Right atrium auricular region (tissue), 2 donors: ENCODE measurements around the gene E2F6. TPM values are rescaled to one million over a fixed set of nuclear protein-coding genes. Genes with fewer than 3 reads are reported as not detected.

Experiments used
- DNase-seq: peaks from one replicate; pipeline ENCODE4 v3.0.0-alpha.2; 2019; ENCODE audit warnings: low spot score
- H3K27ac ChIP-seq, 2 donors: fragments of 200-600 bp; sonication (generic); 1 replicate in 1 of 2; 2 replicates in 1 of 2; pipeline ENCODE4 v1.5.1; 2016 to 2019
- H3K27me3 ChIP-seq, 2 donors: fragments of 200-600 bp; sonication (generic); one replicate each; pipeline versions ENCODE4 v1.5.1 to v1.6.0; 2017 to 2019
- H3K36me3 ChIP-seq: fragments of 200-600 bp; sonication (generic); one replicate; pipeline ENCODE4 v1.5.1; 2016
- H3K4me1 ChIP-seq, 2 donors: fragments of 200-600 bp; sonication (generic); one replicate each; pipeline versions ENCODE4 v1.5.1 to v1.6.0; 2017 to 2019
- H3K4me3 ChIP-seq, 2 donors: fragments of 200-600 bp; sonication (generic); 1 replicate in 1 of 2; 2 replicates in 1 of 2; pipeline ENCODE4 v1.5.1; 2017 to 2019; ENCODE audit warnings: mild to moderate bottlenecking in 1 of 2, moderate library complexity in 1 of 2
- H3K9me3 ChIP-seq, 2 donors: fragments of 200-600 bp; sonication (generic); one replicate each; pipeline ENCODE4 v1.5.1; 2019
- CTCF ChIP-seq, 2 donors: fragments of 200-600 bp; sonication (generic); IDR thresholded peaks; one replicate each; pipeline ENCODE4 v1.5.1; 2019; ENCODE audit warnings: antibody characterized with exemption in 2 of 2
- total RNA-seq, 2 donors: library from RNA; depleted of rRNA; stranded (reverse); fragments of >200 nt; gene quantifications; one replicate each; pipeline ENCODE4 v1.1.0, GENCODE V29; 2016

The E2F6 gene
- total RNA-seq, 2 donors from 2014 or later, result 19.1 to 20.2 TPM

- H3K4me3 ChIP-seq, result no peak overlapping the region
- H3K4me1 ChIP-seq, result peaks cover 0 to 35% of the 10 kb centered on the region in 2 donors
- no peak overlapping the region for H3K27ac ChIP-seq
- no peak for DNase-seq
- peaks cover 29% of the 10 kb centered on the region for H3K36me3 ChIP-seq
- no peaks in the 10 kb centered on the region for H3K9me3 ChIP-seq
- no peak for TF ChIP-seq CTCF (IDR thresholded peaks at IDR 0.05)
- no peaks in the 10 kb centered on the region for H3K27me3 ChIP-seq
Measured at GRCh38 chr2:11456251-11456650, 9.7 kb downstream of the E2F6 start.

- peaks cover 43% of the 10 kb centered on the region for H3K36me3 ChIP-seq
- no peak for DNase-seq
- no peaks in the 10 kb centered on the region for H3K27me3 ChIP-seq
- H3K9me3 ChIP-seq, result no peaks in the 10 kb centered on the region
- peaks cover 0 to 22% of the 10 kb centered on the region in 2 donors for H3K4me1 ChIP-seq
- H3K27ac ChIP-seq, result no peak overlapping the region
- TF ChIP-seq CTCF (IDR thresholded peaks at IDR 0.05), result no peak
- no peak overlapping the region for H3K4me3 ChIP-seq
Measured at GRCh38 chr2:11454824-11455223, 11.1 kb downstream of the E2F6 start.

- Histone ChIP-seq H3K27me3 (no peaks in the 10 kb centered on the region), H3K27ac (no peak overlapping the region), H3K36me3 (peaks cover 64% of the 10 kb centered on the region), H3K9me3 (no peaks in the 10 kb centered on the region), H3K4me1 (peaks cover 0 to 3% of the 10 kb centered on the region in 2 donors), H3K4me3 (no peak overlapping the region)
- DNase-seq, result peak; percentile 11
- no peak for TF ChIP-seq CTCF (IDR thresholded peaks at IDR 0.05)
Measured at GRCh38 chr2:11450791-11451190, 15.2 kb downstream of the E2F6 start.

GRCh38 chr2:11446733-11447248, 19.2 kb downstream of the E2F6 start:
- Histone ChIP-seq H3K27ac (no peak overlapping the region), H3K4me1 (no peaks in the 10 kb centered on the region), H3K4me3 (no peak overlapping the region), H3K27me3 (no peaks in the 10 kb centered on the region), H3K36me3 (peaks cover 57% of the 10 kb centered on the region), H3K9me3 (no peaks in the 10 kb centered on the region)
- peak; percentile 68 for DNase-seq
- peak; percentile 80 to 86 for TF ChIP-seq CTCF (IDR thresholded peaks at IDR 0.05)

- Histone ChIP-seq H3K27me3 (no peaks in the 10 kb centered on the region), H3K4me3 (no peak overlapping the region), H3K27ac (no peak overlapping the region), H3K9me3 (no peaks in the 10 kb centered on the region), H3K36me3 (peaks cover 46% of the 10 kb centered on the region), H3K4me1 (no peaks in the 10 kb centered on the region)
- TF ChIP-seq CTCF (IDR thresholded peaks at IDR 0.05), result peak in 1 of 2 donors; percentile 28
- no peak for DNase-seq
Measured at GRCh38 chr2:11444737-11445136, 21.2 kb downstream of the E2F6 start.

GRCh38 chr2:11438555-11439080, 27.3 kb downstream of the E2F6 start:
- DNase-seq, result no peak
- Histone ChIP-seq H3K9me3 (no peaks in the 10 kb centered on the region), H3K4me1 (no peaks in the 10 kb centered on the region), H3K27me3 (no peaks in the 10 kb centered on the region), H3K4me3 (no peak overlapping the region), H3K36me3 (peaks cover 9% of the 10 kb centered on the region), H3K27ac (no peak overlapping the region)
- no peak for TF ChIP-seq CTCF (IDR thresholded peaks at IDR 0.05)
